HEK293 (cell line): Measurements from ENCODE around the gene PRKCE.
A peak's percentile ranks its signal among the peaks of the same experiment; 100 is the strongest.

Experiments used
- CTCF ChIA-PET: fragments of 350-600 bp; formaldehyde crosslinking; extraction: SDS; loops from one replicate; lab custom pipeline; 2021; ENCODE audit warnings: antibody characterized with exemption; lab: Yijun Ruan, JAX
- POLR2A ChIA-PET: fragments of 300-600 bp; formaldehyde crosslinking; extraction: SDS; loops from one replicate; lab custom pipeline; 2020; ENCODE audit warnings: antibody characterized with exemption, inconsistent platforms; lab: Yijun Ruan, JAX
- H3K27ac ChIP-seq: fragments of 200-500 bp; sonication (Bioruptor generic); 2 replicates; pipeline ENCODE4 v1.5.1; 2014; ENCODE audit warnings: low read depth, low read length, control low read depth, inconsistent platforms; ENCODE audit errors: extremely low read depth
- H3K36me3 ChIP-seq, 2 experiments: fragments of 200-500 bp in 1 of 2; sonication (Bioruptor generic) in 1 of 2; 1 replicate in 1 of 2; 2 replicates in 1 of 2; pipeline ENCODE4 v1.5.1; 2014 to 2017; ENCODE audit warnings: inconsistent platforms in 2 of 2, low read length in 2 of 2; ENCODE audit not compliant: control insufficient read depth in 2 of 2, insufficient read depth in 1 of 2
- H3K4me1 ChIP-seq: fragments of 200-500 bp; sonication (Bioruptor generic); 2 replicates; pipeline ENCODE4 v1.5.1; 2014; ENCODE audit warnings: mild to moderate bottlenecking, low read length, inconsistent platforms; ENCODE audit not compliant: control insufficient read depth, insufficient read depth
- H3K4me3 ChIP-seq: 2 replicates; pipeline ENCODE4 v1.5.1; 2011; ENCODE audit warnings: low read depth, mild to moderate bottlenecking, control low read depth, low read length, moderate library complexity
- H3K9me3 ChIP-seq: fragments of 200-500 bp; sonication (Bioruptor generic); 2 replicates; pipeline ENCODE4 v1.5.1; 2014; ENCODE audit warnings: low read depth, low read length, inconsistent platforms; ENCODE audit not compliant: control insufficient read depth, insufficient read depth
- KLF8 ChIP-seq: fragments of 450-650 bp; formaldehyde crosslinking; IDR thresholded peaks from 2 replicates; pipeline ENCODE4 v1.5.1; 2016; ENCODE audit warnings: missing biosample characterization, missing genetic modification characterization
- SP7 ChIP-seq: fragments of 450-650 bp; formaldehyde crosslinking; IDR thresholded peaks from 2 replicates; pipeline ENCODE4 v1.5.1; 2016; ENCODE audit warnings: missing biosample characterization, missing genetic modification characterization
- ZFP37 ChIP-seq: fragments of 450-650 bp; formaldehyde crosslinking; IDR thresholded peaks from 2 replicates; pipeline ENCODE4 v1.5.1; 2016; ENCODE audit warnings: missing biosample characterization, missing genetic modification characterization
- ZNF175 ChIP-seq: fragments of 450-650 bp; formaldehyde crosslinking; IDR thresholded peaks from 2 replicates; pipeline ENCODE4 v1.5.1; 2016; ENCODE audit warnings: missing biosample characterization, missing genetic modification characterization
- ZNF18 ChIP-seq: fragments of 450-650 bp; formaldehyde crosslinking; IDR thresholded peaks from 2 replicates; pipeline ENCODE4 v1.5.1; 2016; ENCODE audit warnings: missing biosample characterization, missing genetic modification characterization
- ZNF23 ChIP-seq: fragments of 450-650 bp; formaldehyde crosslinking; IDR thresholded peaks from 2 replicates; pipeline ENCODE4 v1.5.1; 2016; ENCODE audit warnings: missing biosample characterization, missing genetic modification characterization, borderline replicate concordance
- ZNF280D ChIP-seq: fragments of 450-650 bp; formaldehyde crosslinking; IDR thresholded peaks from 2 replicates; pipeline ENCODE4 v1.5.1; 2016; ENCODE audit warnings: missing biosample characterization, missing genetic modification characterization
- ZNF362 ChIP-seq: fragments of 450-650 bp; formaldehyde crosslinking; IDR thresholded peaks from 2 replicates; pipeline ENCODE4 v1.5.1; 2016; ENCODE audit warnings: missing biosample characterization, missing genetic modification characterization
- ZNF639 ChIP-seq: fragments of 450-650 bp; formaldehyde crosslinking; IDR thresholded peaks from 2 replicates; pipeline ENCODE4 v1.5.1; 2016; ENCODE audit warnings: missing biosample characterization, missing genetic modification characterization
- ZNF660 ChIP-seq: fragments of 450-650 bp; IDR thresholded peaks from 2 replicates; pipeline ENCODE4 v1.5.1; 2018; ENCODE audit warnings: missing biosample characterization, mild to moderate bottlenecking, missing genetic modification characterization
- ZNF701 ChIP-seq: fragments of 450-650 bp; formaldehyde crosslinking; IDR thresholded peaks from 2 replicates; pipeline ENCODE4 v1.5.1; 2016; ENCODE audit warnings: missing biosample characterization, missing genetic modification characterization
- ZNF830 ChIP-seq: fragments of 450-650 bp; IDR thresholded peaks from 2 replicates; pipeline ENCODE4 v1.5.0; 2018; ENCODE audit warnings: missing biosample characterization, missing genetic modification characterization, low read depth, mild to moderate bottlenecking, moderate library complexity
- ZSCAN23 ChIP-seq: fragments of 450-650 bp; formaldehyde crosslinking; IDR thresholded peaks from 2 replicates; pipeline ENCODE4 v1.5.1; 2016; ENCODE audit warnings: missing biosample characterization, missing genetic modification characterization

PRKCE gene

GRCh38 chr2:45652090-45653031, 886 bp downstream of the PRKCE start (continued):
- TF ChIP-seq ZNF639 (tag by site-specific recombination): no peak
- no peak for TF ChIP-seq ZNF830 (tag by site-specific recombination)
- TF ChIP-seq ZNF23 (tag by site-specific recombination): no peak
- TF ChIP-seq ZSCAN23: no peak
- no peak for TF ChIP-seq ZNF18 (tag by site-specific recombination)
- no peak for TF ChIP-seq SP7 (tag by site-specific recombination)
- no peak for TF ChIP-seq ZNF175 (tag by site-specific recombination)
- TF ChIP-seq ZNF701 (tag by site-specific recombination): no peak
- TF ChIP-seq ZFP37 (tag by site-specific recombination): no peak
- no peak for TF ChIP-seq KLF8 (tag by site-specific recombination)
- no peak for TF ChIP-seq ZNF660 (tag by site-specific recombination)

- no peaks in the 10 kb centered on the region for H3K36me3 ChIP-seq
- CTCF ChIA-PET: interaction anchor here (0.7 to 1.0 kb wide), 3 partner anchors 9 to 61 kb away, joined by 3 read pairs; no protein-coding TSS in a partner anchor
- H3K9me3 ChIP-seq: no peaks in the 10 kb centered on the region
- TF ChIP-seq ZNF362 (tag by site-specific recombination) (peak; percentile 84; the same call in 1 of the 2 replicates), ZNF280D (tag by site-specific recombination) (no peak)
- H3K4me1 ChIP-seq: peaks cover 23% of the 10 kb centered on the region
- H3K4me3 ChIP-seq: peak overlapping the region; percentile 75
- H3K27ac ChIP-seq: peak overlapping the region; percentile 96; the same call in 1 of the 2 replicates
- POLR2A ChIA-PET: interaction anchor here (0.6 to 1.3 kb wide), 3 partner anchors 38 to 144 kb away, joined by 3 to 8 read pairs (median 3); partner anchors contain the start of gene SRBD1
Observed at GRCh38 chr2:45653122-45653913, 1.8 kb downstream of the PRKCE start.
